ENCODE results near the gene GCSH. TPM values are rescaled to one million over a fixed set of nuclear protein-coding genes. Genes with fewer than 3 reads are reported as not detected.
A peak's percentile ranks its signal among the peaks of the same experiment; 100 is the strongest.

GCSH gene
- total and polyA plus RNA-seq, 2 of the 13 experiments (the other 11 are each of a cell fraction or from before 2014, with no cell fraction given) = 35.9 to 103 TPM

- TF ChIP-seq BCL3 (CRISPR knock-in tag; IDR thresholded peaks at IDR 0.05) (peak; percentile 94), ZFP1 (CRISPR knock-in tag; IDR thresholded peaks at IDR 0.05) (no peak), SMC3 (IDR thresholded peaks at IDR 0.05; ENCODE audit: low read length) (no peak), BCLAF1 (IDR thresholded peaks at IDR 0.05) (no peak), MZF1 (CRISPR knock-in tag; IDR thresholded peaks at IDR 0.05; ENCODE audit: borderline replicate concordance) (no peak), SIX4 (CRISPR knock-in tag; IDR thresholded peaks at IDR 0.05) (peak; percentile 55), MED1 (CRISPR knock-in tag; IDR thresholded peaks at IDR 0.05) (peak; percentile 66; the same call in 1 of the 2 replicates), ZNF468 (CRISPR knock-in tag; IDR thresholded peaks at IDR 0.05) (peak; percentile 88; the same call in 1 of the 2 replicates), HOXA5 (CRISPR knock-in tag; IDR thresholded peaks at IDR 0.05) (peak; percentile 70; the same call in 1 of the 2 replicates), NFKB2 (CRISPR knock-in tag; IDR thresholded peaks at IDR 0.05; ENCODE audit: borderline replicate concordance) (peak; percentile 91; the same call in 1 of the 2 replicates), IRF9 (CRISPR knock-in tag; IDR thresholded peaks at IDR 0.05; ENCODE audit: borderline replicate concordance) (peak; percentile 90), HIVEP1 (CRISPR knock-in tag; IDR thresholded peaks at IDR 0.05) (peak; percentile 99), ZNF775 (CRISPR knock-in tag; IDR thresholded peaks at IDR 0.05; ENCODE audit: borderline replicate concordance) (no peak; the same call in 1 of the 2 replicates), MIXL1 (CRISPR knock-in tag; IDR thresholded peaks at IDR 0.05) (peak; percentile 42; the same call in 1 of the 2 replicates), HOXD1 (CRISPR knock-in tag; IDR thresholded peaks at IDR 0.05) (no peak; the same call in 1 of the 2 replicates), ETV6 (CRISPR knock-in tag; conservative IDR thresholded peaks at IDR 0.05) (peak; percentile 57; the same call in 1 of the 2 replicates), ZEB1 (IDR thresholded peaks at IDR 0.05; ENCODE audit: insufficient replicate concordance, low read depth) (no peak), HIC2 (CRISPR knock-in tag; IDR thresholded peaks at IDR 0.05; ENCODE audit: low read depth) (peak; percentile 58; the same call in 1 of the 2 replicates), GATAD2A (CRISPR knock-in tag; IDR thresholded peaks at IDR 0.05) (peak; percentile 44)
These were observed 18.9 kb downstream of the GCSH start, which contains the start of gene C16orf46 (continued) for GRCh38 chr16:81077076-81077940.
